ENCODE results near the gene BICC1.

The BICC1 gene

DNA sequence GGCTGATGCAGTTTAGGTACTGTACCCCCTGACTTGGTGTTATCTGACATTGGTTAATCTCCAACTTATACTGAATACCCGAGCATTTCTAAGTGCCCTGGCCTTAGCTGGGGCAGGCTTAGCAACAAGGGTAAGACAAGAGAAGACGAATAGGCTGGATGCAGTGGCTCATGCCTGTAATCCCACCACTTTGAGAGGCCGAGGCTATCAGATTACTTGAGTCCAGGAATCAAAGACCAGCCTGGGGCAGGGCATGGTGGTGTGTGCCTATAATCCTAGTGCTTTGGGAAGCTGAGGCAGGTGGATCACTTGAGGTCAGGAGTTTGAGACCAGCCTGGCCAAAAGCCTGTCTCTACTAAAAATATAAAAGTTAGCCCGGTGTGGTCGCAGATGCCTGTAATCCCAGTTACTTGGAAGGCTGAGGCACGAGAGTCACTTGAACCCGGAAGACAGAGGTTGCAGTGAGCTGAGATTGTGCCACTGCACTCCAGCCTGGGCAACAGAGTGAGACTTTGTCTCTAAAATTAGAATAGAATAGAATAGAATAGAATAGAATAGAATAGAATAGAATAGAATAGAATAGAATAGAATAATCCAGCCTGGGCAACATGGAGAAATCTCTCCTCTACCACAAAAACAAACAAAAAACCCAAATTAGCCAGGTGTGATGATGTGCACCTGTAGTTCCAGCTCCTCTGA is 108.9 kb downstream of the BICC1 start:
- in situ Hi-C loops (cut with HindIII; ENCODE audit: low sequenced_read_pairs): no loop called here
- DNase-seq (ENCODE audit: low read depth, low spot score): no peak
- TF ChIP-seq, protein P1, sequence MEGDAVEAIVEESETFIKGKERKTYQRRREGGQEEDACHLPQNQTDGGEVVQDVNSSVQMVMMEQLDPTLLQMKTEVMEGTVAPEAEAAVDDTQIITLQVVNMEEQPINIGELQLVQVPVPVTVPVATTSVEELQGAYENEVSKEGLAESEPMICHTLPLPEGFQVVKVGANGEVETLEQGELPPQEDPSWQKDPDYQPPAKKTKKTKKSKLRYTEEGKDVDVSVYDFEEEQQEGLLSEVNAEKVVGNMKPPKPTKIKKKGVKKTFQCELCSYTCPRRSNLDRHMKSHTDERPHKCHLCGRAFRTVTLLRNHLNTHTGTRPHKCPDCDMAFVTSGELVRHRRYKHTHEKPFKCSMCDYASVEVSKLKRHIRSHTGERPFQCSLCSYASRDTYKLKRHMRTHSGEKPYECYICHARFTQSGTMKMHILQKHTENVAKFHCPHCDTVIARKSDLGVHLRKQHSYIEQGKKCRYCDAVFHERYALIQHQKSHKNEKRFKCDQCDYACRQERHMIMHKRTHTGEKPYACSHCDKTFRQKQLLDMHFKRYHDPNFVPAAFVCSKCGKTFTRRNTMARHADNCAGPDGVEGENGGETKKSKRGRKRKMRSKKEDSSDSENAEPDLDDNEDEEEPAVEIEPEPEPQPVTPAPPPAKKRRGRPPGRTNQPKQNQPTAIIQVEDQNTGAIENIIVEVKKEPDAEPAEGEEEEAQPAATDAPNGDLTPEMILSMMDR (IDR thresholded peaks at IDR 0.05; ENCODE audit: low read depth, low read length): no peak
- H3K4me3 ChIP-seq (ENCODE audit: low read depth, low read length): no peak overlapping the region

- in situ Hi-C loops (cut with HindIII; ENCODE audit: low sequenced_read_pairs): no loop called here
- DNase-seq (ENCODE audit: low read depth, low spot score): no peak
- no peak overlapping the region for H3K4me3 ChIP-seq (ENCODE audit: low read depth, low read length)
- TF ChIP-seq, protein P1 (IDR thresholded peaks at IDR 0.05; ENCODE audit: low read depth, low read length): no peak
These were observed 109.6 kb downstream of the BICC1 start for GRCh38 chr10:58622246-58622645.

- TF ChIP-seq, protein P1 (IDR thresholded peaks at IDR 0.05; ENCODE audit: low read depth, low read length): no peak
These were observed 112.4 kb downstream of the BICC1 start for GRCh38 chr10:58625070-58625469.

DNA sequence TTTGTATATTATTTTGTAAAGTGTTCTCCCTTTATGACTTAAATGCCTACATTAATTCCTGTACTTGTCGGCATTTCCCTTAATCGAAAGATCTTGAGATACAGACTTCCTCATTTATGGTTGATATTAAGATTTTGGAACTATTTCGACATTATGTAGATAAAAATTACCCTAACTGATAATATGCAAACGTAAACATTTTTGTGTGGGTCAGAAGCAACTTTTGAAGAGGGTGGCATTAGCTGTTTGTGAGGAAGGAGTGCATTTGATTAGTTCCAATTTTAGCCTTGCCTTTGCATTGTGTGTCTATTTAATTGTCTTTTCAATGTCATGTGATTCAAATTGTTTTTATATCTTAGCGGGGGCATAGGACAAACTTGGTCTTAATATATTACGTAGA is 114.7 kb downstream of the BICC1 start:
- TF ChIP-seq, protein P1 (IDR thresholded peaks at IDR 0.05; ENCODE audit: low read depth, low read length): no peak
- in situ Hi-C loops (cut with HindIII; ENCODE audit: low sequenced_read_pairs): no loop called here
- no peak overlapping the region for H3K4me3 ChIP-seq (ENCODE audit: low read depth, low read length)
- DNase-seq (ENCODE audit: low read depth, low spot score): no peak

More at GRCh38 chr10:58625070-58625469, 112.4 kb downstream of the BICC1 start:
- in situ Hi-C loops (cut with HindIII; ENCODE audit: low sequenced_read_pairs): no loop called here
- DNase-seq (ENCODE audit: low read depth, low spot score): peak; percentile 91
- no peak overlapping the region for H3K4me3 ChIP-seq (ENCODE audit: low read depth, low read length)

GRCh38 chr10:58631715-58632114 is 119.0 kb downstream of the BICC1 start:
- TF ChIP-seq, protein P1 (IDR thresholded peaks at IDR 0.05; ENCODE audit: low read depth, low read length): no peak
- H3K4me3 ChIP-seq (ENCODE audit: low read depth, low read length): no peak overlapping the region
- in situ Hi-C loops (cut with HindIII; ENCODE audit: low sequenced_read_pairs): no loop called here
- peak; percentile 61 for DNase-seq (ENCODE audit: low read depth, low spot score)

GRCh38 chr10:58632216-58632615 is 119.5 kb downstream of the BICC1 start:
- TF ChIP-seq, protein P1 (IDR thresholded peaks at IDR 0.05; ENCODE audit: low read depth, low read length): no peak
- no peak for DNase-seq (ENCODE audit: low read depth, low spot score)
- in situ Hi-C loops (cut with HindIII; ENCODE audit: low sequenced_read_pairs): no loop called here
- H3K4me3 ChIP-seq (ENCODE audit: low read depth, low read length): no peak overlapping the region

Measured in astrocyte of the spinal cord (primary cell).